ENCODE data around the gene AGMO.

AGMO gene

GRCh38 chr7:15561835-15562234 lies at the start of gene AGMO:
Gene AGMO (minus strand): TSS chr7:15562015.
- no peak for DNase-seq

- DNase-seq = no peak
Measured at GRCh38 chr7:15610503-15610902, 48.7 kb upstream of the AGMO start.

GRCh38 chr7:15609287-15609686 lies 47.5 kb upstream of the AGMO start:
- DNase-seq = no peak

GRCh38 chr7:15607529-15608210 lies 45.9 kb upstream of the AGMO start:
- no peak for DNase-seq

- DNase-seq = no peak
Measured at GRCh38 chr7:15606561-15606960, 44.7 kb upstream of the AGMO start.

- no peak for DNase-seq
Measured at GRCh38 chr7:15604166-15604565, 42.4 kb upstream of the AGMO start.

- DNase-seq = no peak
Measured at GRCh38 chr7:15603124-15603523, 41.3 kb upstream of the AGMO start.

GRCh38 chr7:15602236-15602635 lies 40.4 kb upstream of the AGMO start:
- DNase-seq = no peak

GRCh38 chr7:15601175-15601574 lies 39.4 kb upstream of the AGMO start:
- no peak for DNase-seq

GRCh38 chr7:15600298-15600697 lies 38.5 kb upstream of the AGMO start:
- DNase-seq = no peak

- DNase-seq = no peak
Measured at GRCh38 chr7:15594461-15594860, 32.6 kb upstream of the AGMO start.

- DNase-seq = no peak
Measured at GRCh38 chr7:15593382-15593781, 31.6 kb upstream of the AGMO start.

GRCh38 chr7:15586266-15586665 lies 24.5 kb upstream of the AGMO start:
- no peak for DNase-seq

GRCh38 chr7:15584575-15584974 lies 22.8 kb upstream of the AGMO start:
- no peak for DNase-seq

GRCh38 chr7:15582773-15583172 lies 21.0 kb upstream of the AGMO start:
- DNase-seq = no peak

GRCh38 chr7:15581352-15581951 lies 19.6 kb upstream of the AGMO start:
- no peak for DNase-seq

- no peak for DNase-seq
Measured at GRCh38 chr7:15580604-15581351, 19.0 kb upstream of the AGMO start.

GRCh38 chr7:15577600-15577999 lies 15.8 kb upstream of the AGMO start:
- DNase-seq = no peak

- no peak for DNase-seq
Measured at GRCh38 chr7:15571301-15571878, 9.6 kb upstream of the AGMO start.

GRCh38 chr7:15567652-15568051 lies 5.8 kb upstream of the AGMO start:
- DNase-seq = no peak

- DNase-seq = no peak
Measured at GRCh38 chr7:15567036-15567435, 5.2 kb upstream of the AGMO start.

GRCh38 chr7:15566476-15566875 lies 4.7 kb upstream of the AGMO start:
- no peak for DNase-seq

GRCh38 chr7:15560968-15561367 lies 847 bp downstream of the AGMO start:
- no peak for DNase-seq

- no peak for DNase-seq
Measured at GRCh38 chr7:15559416-15559928, 2.3 kb downstream of the AGMO start.
